HUES6 (cell line): ENCODE measurements around the gene LRRC8E.

ENCODE experiments used
- H3K27ac ChIP-seq: 2 replicates; pipeline ENCODE4 v1.7.0; 2013; ENCODE audit warnings: low read depth, mild to moderate bottlenecking, low read length, inconsistent platforms
- H3K27me3 ChIP-seq: 2 replicates; pipeline ENCODE4 v1.6.1; 2013; ENCODE audit warnings: low read length; ENCODE audit not compliant: control insufficient read depth, insufficient read depth
- H3K36me3 ChIP-seq: 2 replicates; pipeline ENCODE4 v1.6.1; 2013; ENCODE audit warnings: low read length; ENCODE audit not compliant: control insufficient read depth, insufficient read depth
- H3K4me1 ChIP-seq: 2 replicates; pipeline ENCODE4 v1.6.1; 2013; ENCODE audit warnings: low read length; ENCODE audit not compliant: control insufficient read depth, insufficient read depth
- H3K4me3 ChIP-seq: 2 replicates; pipeline ENCODE4 v1.5.1; 2013; ENCODE audit warnings: low read depth, low read length
- H3K9ac ChIP-seq: one replicate; pipeline ENCODE4 v1.6.1; 2013; ENCODE audit warnings: mild to moderate bottlenecking, low read length
- H3K9me3 ChIP-seq: 2 replicates; pipeline ENCODE4 v1.6.1; 2013; ENCODE audit warnings: low read depth, low read length; ENCODE audit not compliant: control insufficient read depth, insufficient read depth

The LRRC8E gene

DNA sequence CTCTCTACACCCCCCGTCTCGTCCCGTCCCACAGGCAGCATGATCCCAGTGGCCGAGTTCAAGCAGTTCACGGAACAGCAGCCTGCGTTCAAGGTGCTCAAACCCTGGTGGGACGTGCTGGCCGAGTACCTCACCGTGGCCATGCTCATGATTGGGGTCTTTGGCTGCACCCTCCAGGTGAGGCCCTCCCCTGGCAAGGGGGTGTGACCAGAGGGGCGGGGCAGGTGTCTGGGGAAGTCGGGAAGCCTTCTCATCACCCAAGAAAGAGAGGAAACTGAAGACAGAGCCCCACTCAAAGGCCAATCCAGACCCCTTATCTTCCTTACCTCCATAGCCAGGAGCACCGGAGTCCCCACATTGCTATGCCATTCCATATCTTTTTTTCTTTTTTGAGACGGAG is 7.3 kb downstream of the LRRC8E start:
- H3K9ac ChIP-seq = no peak overlapping the region
- H3K9me3 ChIP-seq = no peaks in the 10 kb centered on the region
- H3K4me3 ChIP-seq = no peak overlapping the region
- no peaks in the 10 kb centered on the region for H3K4me1 ChIP-seq
- H3K36me3 ChIP-seq = peaks cover 13% of the 10 kb centered on the region
- H3K27ac ChIP-seq = no peak overlapping the region
- H3K27me3 ChIP-seq = no peaks in the 10 kb centered on the region

DNA sequence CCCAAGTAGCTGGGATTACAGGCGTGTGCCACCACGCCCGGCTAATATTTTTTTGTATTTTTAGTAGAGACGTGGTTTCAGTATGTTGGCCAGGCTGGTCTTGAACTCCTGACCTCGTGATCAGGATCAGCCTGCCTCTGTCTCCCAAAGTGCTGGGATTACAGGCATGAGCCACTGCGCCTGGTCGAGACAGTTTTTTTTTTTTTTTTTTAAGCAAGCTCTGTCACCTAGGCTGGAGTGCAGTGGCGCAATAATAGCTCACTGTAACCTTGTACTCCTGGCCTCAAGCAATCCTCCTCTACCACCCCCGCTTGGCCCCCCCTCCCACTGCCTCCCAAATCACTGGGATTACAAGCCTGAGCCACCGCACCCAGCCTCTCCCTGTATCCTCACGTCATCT is 9.0 kb downstream of the LRRC8E start:
- Histone ChIP-seq H3K4me3 (no peak overlapping the region), H3K9me3 (no peaks in the 10 kb centered on the region), H3K27me3 (no peaks in the 10 kb centered on the region), H3K4me1 (no peaks in the 10 kb centered on the region), H3K36me3 (peaks cover 13% of the 10 kb centered on the region), H3K9ac (no peak overlapping the region), H3K27ac (no peak overlapping the region)

DNA sequence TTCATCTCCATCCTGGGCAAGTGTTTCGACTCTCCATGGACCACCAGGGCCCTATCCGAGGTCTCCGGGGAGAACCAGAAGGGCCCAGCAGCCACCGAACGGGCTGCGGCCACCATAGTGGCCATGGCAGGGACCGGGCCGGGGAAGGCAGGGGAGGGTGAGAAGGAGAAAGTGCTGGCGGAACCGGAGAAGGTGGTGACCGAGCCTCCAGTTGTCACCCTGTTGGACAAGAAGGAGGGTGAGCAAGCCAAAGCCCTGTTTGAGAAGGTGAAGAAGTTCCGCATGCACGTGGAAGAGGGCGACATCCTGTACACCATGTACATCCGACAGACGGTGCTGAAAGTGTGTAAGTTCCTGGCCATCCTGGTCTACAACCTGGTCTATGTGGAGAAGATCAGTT is 10.7 kb downstream of the LRRC8E start:
- peaks cover 7% of the 10 kb centered on the region for H3K4me1 ChIP-seq
- H3K9ac ChIP-seq = no peak overlapping the region
- H3K9me3 ChIP-seq = no peaks in the 10 kb centered on the region
- no peaks in the 10 kb centered on the region for H3K27me3 ChIP-seq
- no peak overlapping the region for H3K27ac ChIP-seq
- H3K36me3 ChIP-seq = peaks cover 13% of the 10 kb centered on the region
- H3K4me3 ChIP-seq = no peak overlapping the region

DNA sequence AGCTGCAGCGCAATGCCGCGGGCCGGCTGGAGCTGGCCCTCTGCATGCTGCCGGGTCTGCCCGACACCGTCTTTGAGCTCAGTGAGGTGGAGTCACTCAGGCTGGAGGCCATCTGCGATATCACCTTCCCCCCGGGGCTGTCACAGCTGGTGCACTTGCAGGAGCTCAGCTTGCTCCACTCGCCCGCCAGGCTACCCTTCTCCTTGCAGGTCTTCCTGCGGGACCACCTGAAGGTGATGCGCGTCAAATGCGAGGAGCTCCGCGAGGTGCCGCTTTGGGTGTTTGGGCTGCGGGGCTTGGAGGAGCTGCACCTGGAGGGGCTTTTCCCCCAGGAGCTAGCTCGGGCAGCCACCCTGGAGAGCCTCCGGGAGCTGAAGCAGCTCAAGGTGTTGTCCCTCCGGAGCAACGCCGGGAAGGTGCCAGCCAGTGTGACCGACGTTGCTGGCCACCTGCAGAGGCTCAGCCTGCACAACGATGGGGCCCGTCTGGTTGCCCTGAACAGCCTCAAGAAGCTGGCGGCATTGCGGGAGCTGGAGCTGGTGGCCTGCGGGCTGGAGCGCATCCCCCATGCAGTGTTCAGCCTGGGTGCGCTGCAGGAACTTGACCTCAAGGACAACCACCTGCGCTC is 11.6 kb downstream of the LRRC8E start:
- no peak overlapping the region for H3K4me3 ChIP-seq
- H3K27me3 ChIP-seq = no peaks in the 10 kb centered on the region
- H3K27ac ChIP-seq = no peak overlapping the region
- no peaks in the 10 kb centered on the region for H3K9me3 ChIP-seq
- peaks cover 12% of the 10 kb centered on the region for H3K4me1 ChIP-seq
- H3K36me3 ChIP-seq = peaks cover 13% of the 10 kb centered on the region
- H3K9ac ChIP-seq = no peak overlapping the region

DNA sequence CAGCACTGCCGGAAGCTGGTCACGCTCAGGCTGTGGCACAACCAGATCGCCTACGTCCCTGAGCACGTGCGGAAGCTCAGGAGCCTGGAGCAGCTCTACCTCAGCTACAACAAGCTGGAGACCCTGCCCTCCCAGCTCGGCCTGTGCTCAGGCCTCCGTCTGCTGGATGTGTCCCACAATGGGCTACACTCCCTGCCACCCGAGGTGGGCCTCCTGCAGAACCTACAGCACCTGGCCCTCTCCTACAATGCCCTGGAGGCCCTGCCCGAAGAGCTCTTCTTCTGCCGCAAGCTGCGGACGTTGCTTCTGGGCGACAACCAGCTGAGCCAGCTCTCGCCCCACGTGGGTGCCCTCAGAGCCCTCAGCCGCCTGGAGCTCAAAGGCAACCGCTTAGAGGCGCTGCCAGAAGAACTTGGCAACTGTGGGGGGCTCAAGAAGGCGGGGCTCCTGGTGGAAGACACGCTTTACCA is 12.1 kb downstream of the LRRC8E start:
- H3K4me3 ChIP-seq = no peak overlapping the region
- H3K9me3 ChIP-seq = no peaks in the 10 kb centered on the region
- H3K27me3 ChIP-seq = no peaks in the 10 kb centered on the region
- H3K4me1 ChIP-seq = peaks cover 16% of the 10 kb centered on the region
- H3K27ac ChIP-seq = no peak overlapping the region
- peaks cover 13% of the 10 kb centered on the region for H3K36me3 ChIP-seq
- H3K9ac ChIP-seq = no peak overlapping the region

DNA sequence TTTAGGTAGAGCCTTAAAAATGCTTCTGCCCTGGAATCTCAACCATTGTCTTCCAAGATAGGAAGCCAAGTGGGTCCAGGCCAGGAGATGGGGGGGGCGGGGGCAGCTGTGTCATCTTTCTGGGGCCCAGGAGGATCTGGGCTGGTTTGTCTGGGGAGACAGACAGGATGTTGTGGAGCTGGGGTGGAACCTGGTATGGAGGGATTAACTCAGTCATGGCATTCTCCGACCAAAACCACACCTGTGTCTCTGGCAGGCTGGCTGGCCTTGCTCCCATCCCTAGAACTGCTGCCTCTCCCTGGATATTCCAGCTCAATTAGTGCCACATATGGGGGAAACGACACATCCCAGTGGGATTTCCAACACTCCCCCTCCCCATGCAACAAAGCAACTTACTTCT is 12.6 kb downstream of the LRRC8E start:
- Histone ChIP-seq H3K4me1 (peaks cover 16% of the 10 kb centered on the region), H3K4me3 (no peak overlapping the region), H3K36me3 (peaks cover 13% of the 10 kb centered on the region), H3K9ac (no peak overlapping the region), H3K9me3 (no peaks in the 10 kb centered on the region), H3K27me3 (no peaks in the 10 kb centered on the region), H3K27ac (no peak overlapping the region)

DNA sequence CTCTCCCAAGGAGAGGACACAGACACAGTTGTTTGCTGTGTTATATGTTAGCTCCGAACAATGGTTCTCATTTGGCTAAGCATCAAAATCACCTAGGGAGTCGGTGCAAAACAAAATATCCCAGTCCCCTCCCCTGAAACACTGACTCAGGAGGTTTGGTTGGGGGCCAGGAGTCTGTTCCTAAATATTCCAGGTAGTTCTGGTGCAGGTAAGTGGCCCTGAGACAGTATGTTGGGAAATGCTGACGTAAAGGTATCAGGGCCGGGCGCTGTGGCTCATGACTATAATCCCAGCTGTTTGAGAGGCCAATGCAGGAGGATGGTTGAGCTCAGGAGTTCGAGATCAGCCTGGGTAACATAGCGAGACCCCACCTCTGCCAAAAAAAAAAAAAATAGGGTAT is 13.0 kb downstream of the LRRC8E start:
- Histone ChIP-seq H3K27me3 (no peaks in the 10 kb centered on the region), H3K4me1 (peaks cover 16% of the 10 kb centered on the region), H3K36me3 (peaks cover 13% of the 10 kb centered on the region), H3K9me3 (no peaks in the 10 kb centered on the region), H3K4me3 (no peak overlapping the region), H3K9ac (no peak overlapping the region), H3K27ac (no peak overlapping the region)

DNA sequence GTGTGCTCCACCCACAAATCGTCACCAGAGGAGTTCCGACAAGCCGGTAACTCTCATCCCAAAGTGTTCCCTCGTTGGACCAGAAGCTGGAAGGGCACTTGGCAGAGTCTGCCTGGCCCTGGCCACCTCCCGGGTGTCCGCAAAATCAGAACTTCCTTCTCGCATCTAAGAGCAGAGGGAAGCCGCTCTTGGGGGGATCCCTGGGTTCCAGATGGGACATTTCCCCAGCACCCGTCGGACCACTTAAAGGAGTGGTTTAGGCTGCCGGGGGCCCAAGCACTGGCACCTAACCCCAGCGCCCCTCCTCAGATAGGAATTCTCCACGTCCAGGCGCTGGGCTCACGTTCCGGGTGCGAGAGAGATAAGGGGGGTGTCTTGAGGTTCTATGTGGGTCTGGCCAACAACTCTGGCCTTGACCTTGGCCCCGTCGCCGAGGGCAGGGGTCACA is 14.5 kb downstream of the LRRC8E start:
- no peaks in the 10 kb centered on the region for H3K27me3 ChIP-seq
- H3K9ac ChIP-seq = peak overlapping the region; percentile 83
- H3K36me3 ChIP-seq = peaks cover 13% of the 10 kb centered on the region
- H3K9me3 ChIP-seq = no peaks in the 10 kb centered on the region
- H3K4me3 ChIP-seq = peak overlapping the region; percentile 61
- H3K4me1 ChIP-seq = peaks cover 16% of the 10 kb centered on the region
- H3K27ac ChIP-seq = peak overlapping the region; percentile 23; the same call in 1 of the 2 replicates

DNA sequence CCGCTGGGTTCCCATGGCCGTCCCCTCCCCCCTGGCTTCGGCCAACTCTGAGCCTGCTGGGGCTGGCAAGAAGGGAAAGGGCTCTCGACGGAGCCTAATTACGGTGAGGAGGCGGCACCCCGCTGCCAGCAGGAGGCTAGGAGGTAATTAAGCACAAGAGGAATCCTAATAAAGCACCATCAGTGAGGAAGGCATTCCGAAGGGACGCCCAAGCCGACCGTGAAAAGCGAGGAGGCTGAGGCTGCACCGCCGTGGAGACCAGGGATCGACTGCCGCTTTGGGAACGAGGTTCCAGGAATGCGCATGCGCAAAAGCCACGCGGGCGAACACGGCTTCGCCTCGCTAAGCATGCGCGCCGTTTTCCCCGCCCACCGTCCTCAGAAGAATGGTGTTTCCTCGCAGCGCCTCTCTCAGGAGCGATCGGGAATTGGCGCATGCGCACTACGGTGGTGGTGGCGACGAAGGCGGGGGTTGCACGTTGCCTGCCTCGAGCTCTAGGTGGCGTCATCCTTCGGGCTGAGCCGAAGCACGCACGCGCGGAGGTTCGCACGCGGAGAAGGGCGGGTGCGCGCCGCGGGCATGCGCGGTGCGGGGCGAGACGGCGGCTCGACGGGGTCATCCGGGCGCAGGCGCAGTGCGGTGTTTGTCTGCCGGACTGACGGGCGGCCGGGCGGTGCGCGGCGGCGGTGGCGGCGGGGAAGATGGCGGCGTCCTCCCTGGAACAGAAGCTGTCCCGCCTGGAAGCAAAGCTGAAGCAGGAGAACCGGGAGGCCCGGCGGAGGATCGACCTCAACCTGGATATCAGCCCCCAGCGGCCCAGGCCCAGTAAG is 15.1 kb downstream of the LRRC8E start, which contains the start of gene MAP2K7:
TSS of gene MAP2K7 (plus strand) at position 634 of the 830 bp plus-strand sequence. CDS start at position 702, 68 bp downstream.
- peak within 1 kb of the TSS; percentile 83 for H3K9ac ChIP-seq
- no peaks in the 10 kb centered on the region for H3K27me3 ChIP-seq
- H3K36me3 ChIP-seq = peaks cover 13% of the 10 kb centered on the region
- H3K4me1 ChIP-seq = peaks cover 16% of the 10 kb centered on the region
- peak within 1 kb of the TSS; percentile 93 for H3K4me3 ChIP-seq
- H3K27ac ChIP-seq = peak within 1 kb of the TSS; percentile 28; the same call in 1 of the 2 replicates
- H3K9me3 ChIP-seq = no peaks in the 10 kb centered on the region

DNA sequence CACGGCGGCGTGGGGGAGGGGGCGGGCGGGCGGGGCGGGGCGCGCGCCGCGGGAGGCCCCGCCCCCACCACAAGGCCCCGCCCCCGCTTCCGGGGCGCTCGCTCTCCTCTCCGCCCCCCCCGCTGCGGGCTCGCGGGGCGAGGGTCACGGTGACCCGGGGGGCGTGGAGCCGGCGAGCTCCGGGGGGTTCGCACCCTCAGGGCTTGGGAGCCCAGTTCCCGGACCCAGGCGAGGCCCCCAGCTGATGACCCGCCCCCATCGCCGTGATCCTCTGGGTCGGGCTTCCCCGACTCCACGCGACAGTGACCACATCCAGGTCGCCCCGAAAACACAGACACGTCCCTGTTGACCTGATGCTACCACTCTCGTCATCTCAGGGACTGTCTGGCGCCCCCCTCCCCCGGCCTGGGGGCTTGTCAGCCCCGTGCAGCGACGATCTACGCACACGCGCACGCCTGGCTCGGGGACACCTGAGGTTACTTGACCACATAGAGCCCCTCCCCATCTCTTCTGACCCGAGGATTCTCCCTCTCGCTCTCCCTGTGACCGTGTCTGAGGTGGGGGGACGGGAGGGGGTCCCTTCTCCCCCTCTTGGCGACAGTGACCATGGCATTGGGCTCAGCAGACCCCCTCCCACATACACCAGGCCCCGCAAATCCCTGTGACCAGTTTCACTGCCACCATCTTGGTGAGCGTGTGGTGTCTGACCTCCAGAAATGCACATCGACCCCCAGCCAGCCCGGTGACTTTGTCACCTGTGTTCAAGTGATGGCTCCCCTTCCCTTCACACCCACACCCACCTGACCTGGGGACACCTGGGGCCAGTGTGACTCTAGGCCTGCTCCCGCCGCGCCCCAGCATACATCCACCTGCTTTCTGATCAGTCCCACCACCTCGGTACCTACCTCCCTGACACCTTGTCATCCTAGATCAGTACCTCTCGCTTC is 16.0 kb downstream of the LRRC8E start:
- Histone ChIP-seq H3K4me1 (peaks cover 16% of the 10 kb centered on the region), H3K4me3 (peak overlapping the region; percentile 93), H3K27me3 (no peaks in the 10 kb centered on the region), H3K9ac (peak overlapping the region; percentile 83), H3K27ac (peak overlapping the region; percentile 28; the same call in 1 of the 2 replicates), H3K9me3 (no peaks in the 10 kb centered on the region), H3K36me3 (peaks cover 13% of the 10 kb centered on the region)
